WI38 (cell line): ENCODE measurements around the gene STX18.

Source experiments
- H3K4me3 ChIP-seq: 2 replicates; pipeline ENCODE4 v1.5.1; 2011; ENCODE audit warnings: low read depth, mild to moderate bottlenecking, control low read depth, low read length
- TF ChIP-seq, protein P1 (sequence below): IDR thresholded peaks from 2 replicates; pipeline ENCODE4 v1.5.1; 2012; ENCODE audit warnings: low read depth, mild to moderate bottlenecking, control low read depth, low read length

Gene STX18

DNA sequence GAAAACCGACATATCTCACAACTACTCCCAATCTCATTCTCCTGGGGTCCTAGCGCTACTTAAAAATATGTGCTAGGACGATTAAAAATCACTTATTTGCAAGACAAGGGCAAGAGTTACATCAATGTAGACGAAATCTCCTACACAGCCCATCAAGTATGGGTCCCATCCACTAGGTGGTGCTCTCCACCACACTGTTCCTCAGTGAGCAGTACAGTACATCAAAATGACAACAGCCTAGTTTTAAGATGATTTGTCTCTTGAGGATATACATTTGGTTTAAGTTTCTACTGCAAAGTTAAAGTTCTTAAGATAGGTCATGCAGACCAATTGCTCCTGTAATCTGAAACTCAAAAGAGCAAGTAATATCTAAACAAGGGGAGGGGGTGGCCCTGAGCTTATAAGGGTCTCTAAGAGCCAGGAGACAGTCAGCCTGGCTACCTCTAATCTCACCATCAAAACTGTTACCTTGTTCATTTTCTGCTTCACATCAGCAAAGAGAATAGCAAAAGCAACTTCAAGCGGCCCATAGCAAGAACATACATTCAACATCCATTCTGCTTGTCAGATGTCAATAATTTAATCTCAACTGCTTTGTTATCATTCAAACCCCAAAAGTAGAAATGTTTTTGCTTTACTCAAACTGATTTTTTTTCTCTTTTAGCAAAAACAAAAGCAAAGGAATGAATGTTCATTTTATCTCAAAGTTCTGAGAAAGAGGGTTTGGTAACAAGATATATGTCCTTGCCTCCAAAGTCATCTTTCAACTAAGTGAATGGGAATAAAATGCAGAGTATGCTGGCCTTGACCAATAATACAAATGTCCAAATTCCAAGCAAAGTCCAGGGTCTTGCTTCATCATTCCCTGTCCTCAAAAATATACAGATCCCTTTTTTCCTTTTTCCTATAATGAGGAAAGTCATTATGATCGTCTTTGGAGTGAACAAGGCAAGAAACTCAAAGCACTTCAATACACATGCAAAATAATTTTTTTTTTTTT lies 53.1 kb downstream of the STX18 start:
- no peak overlapping the region for H3K4me3 ChIP-seq
- TF ChIP-seq, protein P1, sequence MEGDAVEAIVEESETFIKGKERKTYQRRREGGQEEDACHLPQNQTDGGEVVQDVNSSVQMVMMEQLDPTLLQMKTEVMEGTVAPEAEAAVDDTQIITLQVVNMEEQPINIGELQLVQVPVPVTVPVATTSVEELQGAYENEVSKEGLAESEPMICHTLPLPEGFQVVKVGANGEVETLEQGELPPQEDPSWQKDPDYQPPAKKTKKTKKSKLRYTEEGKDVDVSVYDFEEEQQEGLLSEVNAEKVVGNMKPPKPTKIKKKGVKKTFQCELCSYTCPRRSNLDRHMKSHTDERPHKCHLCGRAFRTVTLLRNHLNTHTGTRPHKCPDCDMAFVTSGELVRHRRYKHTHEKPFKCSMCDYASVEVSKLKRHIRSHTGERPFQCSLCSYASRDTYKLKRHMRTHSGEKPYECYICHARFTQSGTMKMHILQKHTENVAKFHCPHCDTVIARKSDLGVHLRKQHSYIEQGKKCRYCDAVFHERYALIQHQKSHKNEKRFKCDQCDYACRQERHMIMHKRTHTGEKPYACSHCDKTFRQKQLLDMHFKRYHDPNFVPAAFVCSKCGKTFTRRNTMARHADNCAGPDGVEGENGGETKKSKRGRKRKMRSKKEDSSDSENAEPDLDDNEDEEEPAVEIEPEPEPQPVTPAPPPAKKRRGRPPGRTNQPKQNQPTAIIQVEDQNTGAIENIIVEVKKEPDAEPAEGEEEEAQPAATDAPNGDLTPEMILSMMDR = peak; percentile 85

DNA sequence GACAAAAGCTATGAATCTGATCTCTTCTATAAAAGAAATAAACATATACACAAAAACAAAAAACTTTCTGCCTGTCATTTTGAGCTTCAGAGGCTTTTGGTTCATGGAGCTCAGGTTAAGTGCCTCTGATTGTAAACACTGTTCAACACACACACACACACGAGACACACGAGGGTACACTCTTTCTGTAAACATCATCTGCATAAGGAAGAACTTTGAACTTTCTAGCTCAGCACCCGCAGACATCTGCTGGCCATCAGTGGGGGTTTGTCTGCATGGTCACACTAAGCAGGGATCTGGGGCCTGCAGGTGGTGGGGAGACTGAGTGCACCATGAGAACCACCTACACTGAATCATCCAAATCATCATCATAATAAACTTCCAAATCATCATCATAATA lies 54.9 kb downstream of the STX18 start:
- TF ChIP-seq, protein P1 = no peak

DNA sequence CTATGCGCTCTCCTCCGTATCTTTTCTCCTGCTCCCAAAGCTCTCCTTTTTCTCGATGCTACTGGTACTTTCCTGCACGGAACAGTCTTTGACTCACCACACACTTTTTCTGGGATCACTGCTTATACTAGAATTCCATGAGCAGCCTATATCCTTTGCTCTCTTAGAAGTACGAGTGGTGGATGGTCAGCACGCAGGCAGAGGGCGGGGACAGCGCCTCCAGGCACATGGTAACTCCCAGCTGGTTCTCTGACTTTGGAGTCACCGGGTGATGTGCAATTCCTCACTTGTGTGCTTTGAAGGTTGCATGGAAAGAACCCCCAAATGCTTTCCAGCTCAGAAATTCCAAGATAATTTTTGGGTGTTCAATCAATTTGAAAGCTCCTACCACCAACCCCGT lies 56.0 kb downstream of the STX18 start:
- H3K4me3 ChIP-seq = no peak overlapping the region
- TF ChIP-seq, protein P1 = no peak

More for the DNA sequence above, 54.9 kb downstream of the STX18 start:
- no peak overlapping the region for H3K4me3 ChIP-seq

DNA sequence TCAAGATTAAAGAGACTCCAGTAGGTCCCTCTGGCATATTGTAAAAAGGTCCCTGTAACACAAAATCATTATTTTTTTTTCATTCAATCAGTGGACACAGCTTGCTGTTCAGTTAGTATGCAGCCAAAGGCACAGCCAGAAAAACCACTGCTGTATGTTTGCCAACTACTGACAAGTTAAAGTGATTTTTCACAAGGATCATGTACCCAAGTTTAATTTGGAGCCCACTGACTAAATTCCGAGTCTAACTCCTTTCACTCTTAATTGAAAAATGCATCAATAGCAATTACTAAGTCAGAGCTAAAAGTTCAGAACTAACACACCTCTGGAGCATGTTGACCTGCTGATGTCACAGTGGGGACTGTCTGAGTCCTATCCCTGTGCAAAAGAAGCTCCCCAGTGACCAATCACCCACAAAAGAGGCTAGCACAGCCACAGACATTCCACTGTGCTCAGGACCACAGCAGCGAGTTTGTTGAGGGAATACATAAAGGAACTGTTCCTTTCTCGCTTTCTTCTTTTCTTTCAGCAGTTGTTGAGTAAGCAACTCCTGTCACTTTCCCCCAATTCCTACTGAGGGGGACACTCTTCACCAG lies 60.4 kb downstream of the STX18 start:
- no peak overlapping the region for H3K4me3 ChIP-seq
- TF ChIP-seq, protein P1 = no peak

DNA sequence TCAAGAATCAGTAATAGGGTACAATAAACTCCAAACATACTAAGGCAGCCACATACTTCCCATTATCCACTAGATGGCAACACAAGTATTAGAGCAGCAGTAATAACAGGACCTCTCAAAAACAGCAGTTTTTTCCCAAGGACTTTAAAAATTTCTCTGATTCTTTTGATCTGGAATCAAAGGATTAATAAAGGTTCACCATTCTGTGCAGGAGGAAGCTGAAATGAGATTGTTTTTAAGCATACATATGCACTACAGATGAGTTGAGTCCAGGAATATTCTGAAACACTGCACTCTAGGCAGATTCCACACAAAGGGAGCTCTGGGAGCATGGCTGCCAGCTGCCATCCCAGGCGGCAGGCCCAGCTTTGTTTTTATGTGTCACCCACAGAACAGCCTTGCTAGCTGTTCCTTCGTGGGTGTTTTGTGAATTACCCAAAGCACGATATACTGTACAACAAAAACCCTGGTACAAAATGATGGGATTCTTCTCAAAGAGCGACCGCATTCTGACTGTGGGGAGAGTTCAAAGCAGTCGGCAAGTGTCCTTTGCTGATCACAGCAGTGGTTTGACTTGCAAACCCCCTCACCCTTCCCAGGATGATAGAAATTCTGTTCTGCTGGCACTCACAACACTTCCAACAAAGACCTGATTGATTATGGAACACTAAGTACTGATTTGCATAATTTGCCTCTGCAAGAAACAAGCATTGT lies 61.0 kb downstream of the STX18 start:
- H3K4me3 ChIP-seq = no peak overlapping the region

DNA sequence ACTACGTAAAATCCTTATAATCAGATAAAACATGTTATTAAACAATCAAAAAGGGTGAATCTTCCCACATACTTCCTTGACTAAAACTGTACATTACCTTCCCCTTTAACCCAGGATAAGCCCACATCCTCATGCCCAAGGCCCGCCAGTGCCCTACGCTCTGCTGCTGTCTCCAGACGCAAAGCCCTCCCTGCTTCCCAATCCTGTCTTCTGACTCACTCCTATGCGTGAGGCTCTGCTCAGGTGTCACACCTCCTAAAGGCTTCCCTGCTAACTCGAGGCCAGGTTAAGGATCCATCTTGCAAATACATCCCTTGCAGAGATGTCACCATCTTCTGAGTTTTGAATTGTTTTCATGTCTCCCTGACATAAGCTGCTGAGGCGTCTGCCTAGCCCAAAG lies 61.6 kb downstream of the STX18 start:
- H3K4me3 ChIP-seq = no peak overlapping the region
- TF ChIP-seq, protein P1 = no peak

More for the DNA sequence above, 61.0 kb downstream of the STX18 start:
- TF ChIP-seq, protein P1 = peak; percentile 35; the same call in 1 of the 2 replicates
